Measurements from ENCODE around the gene EFCAB12. TPM values are rescaled to one million over a fixed set of nuclear protein-coding genes. Genes with fewer than 3 reads are reported as not detected.

The EFCAB12 gene
- total and polyA plus RNA-seq, 2 donors (not counting 3 experiments of a cell fraction or from before 2014, with no cell fraction given): 0.15 to 0.49 TPM

DNA sequence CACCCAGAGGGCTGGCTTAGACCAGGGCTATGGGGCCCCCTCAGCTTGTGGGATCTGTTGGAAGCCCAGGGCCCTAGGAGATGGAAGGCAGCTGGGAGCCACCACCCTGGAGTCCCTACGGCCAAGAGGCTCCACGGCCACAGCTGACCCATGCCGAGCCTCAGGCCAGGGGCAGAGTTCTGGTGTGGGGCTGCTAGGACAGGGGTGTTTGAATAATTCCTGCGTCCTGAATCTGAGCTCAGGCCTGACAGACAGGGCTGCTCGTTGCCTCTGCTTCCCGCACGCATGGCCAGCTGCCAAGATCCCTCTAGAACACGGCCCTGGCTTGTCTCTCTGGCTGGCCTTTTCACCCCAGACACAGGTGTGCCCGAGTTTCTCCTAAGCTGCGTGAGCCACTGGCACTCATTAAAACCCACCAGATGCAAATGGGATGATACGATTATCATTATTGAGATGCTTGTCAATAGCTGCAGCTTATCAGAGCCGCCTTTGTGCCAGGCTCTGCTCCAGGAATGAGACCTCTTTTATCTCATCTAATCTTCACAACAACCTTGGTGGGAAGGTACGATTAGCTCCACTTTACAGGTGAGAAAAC is 70.2 kb downstream of the EFCAB12 start:
- Histone ChIP-seq H4K20me1 (replicated peaks; ENCODE audit: control insufficient read depth, extremely low read depth, insufficient read depth, low read length) (no peaks in the 10 kb centered on the region), H3K9me1 (replicated peaks; ENCODE audit: control insufficient read depth, extremely low read depth, insufficient read depth, low read length) (no peaks in the 10 kb centered on the region), H3K4me1 (ENCODE audit: control insufficient read depth, extremely low read depth, insufficient read depth, low read length) (peaks cover 3% of the 10 kb centered on the region), H3K36me3 (ENCODE audit: control insufficient read depth in 2 of 2, extremely low read depth in 1 of 2, insufficient read depth in 2 of 2, low read length in 2 of 2) (no peaks in the 10 kb centered on the region), H3K4me2 (ENCODE audit: insufficient read depth, low read length) (no peak overlapping the region), H3K27me3 (ENCODE audit: control insufficient read depth in 2 of 2, insufficient read depth in 2 of 2, low read length in 2 of 2) (no peaks in the 10 kb centered on the region), H3K9ac (replicated peaks; ENCODE audit: extremely low read depth, insufficient read depth, low read length) (no peak overlapping the region), H3K4me3 (replicated peaks in 1 of 3; ENCODE audit: insufficient read depth in 1 of 3, low read depth in 1 of 3, low read length in 3 of 3) (no peak overlapping the region), H3K27ac (ENCODE audit: insufficient read depth, low read depth, low read length) (no peak overlapping the region), H2AFZ (ENCODE audit: low read depth, low read length) (no peak overlapping the region), H3K79me2 (ENCODE audit: control insufficient read depth, insufficient read depth, low read length) (no peaks in the 10 kb centered on the region), H3K9me3 (replicated peaks; ENCODE audit: control insufficient read depth, insufficient read depth, low read length) (no peaks in the 10 kb centered on the region)
- ChIA-PET POLR2A (no interaction called here), CTCF (no interaction called here)
- DNase-seq (ENCODE audit: low read depth, low spot score): no peak
- dilution Hi-C loops (cut with MboI; ENCODE audit: extremely low pct_ligation_motif_present, low sequenced_read_pairs) (no loop called here), intact Hi-C loops (cut with micrococcal nuclease) (no loop called here)
- BruUV-seq (replicated peaks): no TSS peak
- TF ChIP-seq GATA2 (IDR thresholded peaks at IDR 0.05; ENCODE audit: insufficient read depth, insufficient read length, low read depth, low read length): no peak
- no peak for TF ChIP-seq POLR2A (IDR thresholded peaks at IDR 0.05; ENCODE audit: low read depth, low read length)
- no peak for TF ChIP-seq JUN (IDR thresholded peaks at IDR 0.05; ENCODE audit: borderline replicate concordance, insufficient read depth, insufficient read length, low read depth)
- TF ChIP-seq MYC (IDR thresholded peaks at IDR 0.05; ENCODE audit: low read depth, low read length): no peak
- no peak for FAIRE-seq

DNA sequence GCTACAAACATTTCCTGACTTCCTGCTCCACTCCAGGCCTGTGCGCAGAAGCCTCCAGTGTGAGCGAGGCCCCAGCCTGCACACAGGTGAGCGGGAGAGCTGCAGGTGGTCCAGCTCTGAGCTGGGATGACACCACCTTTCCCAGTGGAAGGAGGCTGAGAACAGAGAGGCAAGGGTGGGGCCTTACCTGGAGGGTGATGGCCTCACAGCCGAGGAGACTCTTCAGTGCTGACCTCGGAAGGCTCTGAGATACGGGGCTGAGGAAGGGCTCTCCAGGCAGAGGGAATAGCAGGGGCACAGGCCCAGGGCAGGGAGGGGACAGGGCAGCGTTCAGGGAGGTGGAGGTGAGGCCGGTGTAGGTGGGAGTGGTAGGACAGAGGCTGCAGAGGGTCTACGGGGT is 70.8 kb downstream of the EFCAB12 start:
- no peak overlapping the region for H2AFZ ChIP-seq (ENCODE audit: low read depth, low read length)
- FAIRE-seq: no peak
- POLR2A ChIA-PET: no interaction called here
- no peaks in the 10 kb centered on the region for H3K9me3 ChIP-seq (replicated peaks; ENCODE audit: control insufficient read depth, insufficient read depth, low read length)
- H3K4me1 ChIP-seq (ENCODE audit: control insufficient read depth, extremely low read depth, insufficient read depth, low read length): peaks cover 10% of the 10 kb centered on the region
- H3K27ac ChIP-seq (ENCODE audit: insufficient read depth, low read depth, low read length): no peak overlapping the region
- H3K9me1 ChIP-seq (replicated peaks; ENCODE audit: control insufficient read depth, extremely low read depth, insufficient read depth, low read length): no peaks in the 10 kb centered on the region
- H4K20me1 ChIP-seq (replicated peaks; ENCODE audit: control insufficient read depth, extremely low read depth, insufficient read depth, low read length): no peaks in the 10 kb centered on the region
- intact Hi-C loops (cut with micrococcal nuclease) (no loop called here), dilution Hi-C loops (cut with MboI; ENCODE audit: extremely low pct_ligation_motif_present, low sequenced_read_pairs) (no loop called here)
- H3K27me3 ChIP-seq (ENCODE audit: control insufficient read depth in 2 of 2, insufficient read depth in 2 of 2, low read length in 2 of 2): no peaks in the 10 kb centered on the region
- no peak for TF ChIP-seq EZH2 (IDR thresholded peaks at IDR 0.05; ENCODE audit: borderline replicate concordance, low read depth, low read length, severe bottlenecking)
- H3K79me2 ChIP-seq (ENCODE audit: control insufficient read depth, insufficient read depth, low read length): no peaks in the 10 kb centered on the region
- CTCF ChIA-PET: no interaction called here
- no peak overlapping the region for H3K9ac ChIP-seq (replicated peaks; ENCODE audit: extremely low read depth, insufficient read depth, low read length)
- DNase-seq (ENCODE audit: low read depth, low spot score): no peak
- no peaks in the 10 kb centered on the region for H3K36me3 ChIP-seq (ENCODE audit: control insufficient read depth in 2 of 2, extremely low read depth in 1 of 2, insufficient read depth in 2 of 2, low read length in 2 of 2)
- no TSS peak for BruUV-seq (replicated peaks)
- H3K4me2 ChIP-seq (ENCODE audit: insufficient read depth, low read length): no peak overlapping the region
- no peak overlapping the region for H3K4me3 ChIP-seq (replicated peaks in 1 of 3; ENCODE audit: insufficient read depth in 1 of 3, low read depth in 1 of 3, low read length in 3 of 3)

Data from endothelial cell of umbilical vein (primary cell).